Measurements from ENCODE around the gene SMOC1. TPM values are rescaled to one million over a fixed set of nuclear protein-coding genes. Genes with fewer than 3 reads are reported as not detected.

SMOC1 gene
- total RNA-seq, 1 donor from 2014 or later, result 10.9 TPM

DNA sequence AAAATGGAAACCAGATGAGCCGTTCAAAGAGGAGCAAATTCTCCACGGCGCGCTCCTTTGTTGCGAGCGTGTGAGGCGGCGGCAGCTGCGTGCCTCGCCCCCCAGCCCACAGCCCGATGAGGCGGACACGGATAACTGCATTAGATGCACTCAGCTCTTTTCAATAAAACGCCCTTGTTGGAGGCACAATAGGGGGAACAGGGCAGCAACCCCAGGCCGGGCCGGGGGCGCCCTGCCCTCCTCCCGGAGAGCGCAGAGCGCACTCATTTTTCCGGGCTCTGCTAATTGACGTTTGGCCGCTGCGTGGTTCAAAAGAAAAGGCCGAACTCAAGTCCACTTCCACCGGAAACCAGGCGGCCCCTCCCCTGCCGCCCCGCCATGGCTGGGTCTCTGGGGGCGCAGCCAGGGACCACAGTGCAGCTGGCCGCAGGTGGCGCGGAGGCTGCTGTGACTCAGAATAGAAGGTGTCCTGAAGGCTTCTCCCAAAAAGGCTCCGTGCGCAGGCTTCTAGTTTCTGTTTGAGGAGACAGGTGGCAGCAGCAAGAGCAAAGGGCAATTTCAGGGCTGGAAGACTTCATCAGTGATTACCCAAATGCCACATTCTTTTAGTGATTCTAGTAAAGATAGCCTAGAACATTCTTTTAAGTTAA is 29.0 kb upstream of the SMOC1 start:
- Mint-ChIP-seq H3K27me3 (no peaks in the 10 kb centered on the region), H3K9me3 (ENCODE audit: low read depth) (no peaks in the 10 kb centered on the region), H3K4me3 (ENCODE audit: low read depth) (no peak overlapping the region), H3K36me3 (ENCODE audit: insufficient read depth) (no peaks in the 10 kb centered on the region), H3K27ac (no peak overlapping the region), H3K4me1 (ENCODE audit: low read depth) (peaks cover 20% of the 10 kb centered on the region)
- DNase-seq (ENCODE audit: low spot score, unreplicated experiment), result no peak
- TF ChIP-seq, protein P1, sequence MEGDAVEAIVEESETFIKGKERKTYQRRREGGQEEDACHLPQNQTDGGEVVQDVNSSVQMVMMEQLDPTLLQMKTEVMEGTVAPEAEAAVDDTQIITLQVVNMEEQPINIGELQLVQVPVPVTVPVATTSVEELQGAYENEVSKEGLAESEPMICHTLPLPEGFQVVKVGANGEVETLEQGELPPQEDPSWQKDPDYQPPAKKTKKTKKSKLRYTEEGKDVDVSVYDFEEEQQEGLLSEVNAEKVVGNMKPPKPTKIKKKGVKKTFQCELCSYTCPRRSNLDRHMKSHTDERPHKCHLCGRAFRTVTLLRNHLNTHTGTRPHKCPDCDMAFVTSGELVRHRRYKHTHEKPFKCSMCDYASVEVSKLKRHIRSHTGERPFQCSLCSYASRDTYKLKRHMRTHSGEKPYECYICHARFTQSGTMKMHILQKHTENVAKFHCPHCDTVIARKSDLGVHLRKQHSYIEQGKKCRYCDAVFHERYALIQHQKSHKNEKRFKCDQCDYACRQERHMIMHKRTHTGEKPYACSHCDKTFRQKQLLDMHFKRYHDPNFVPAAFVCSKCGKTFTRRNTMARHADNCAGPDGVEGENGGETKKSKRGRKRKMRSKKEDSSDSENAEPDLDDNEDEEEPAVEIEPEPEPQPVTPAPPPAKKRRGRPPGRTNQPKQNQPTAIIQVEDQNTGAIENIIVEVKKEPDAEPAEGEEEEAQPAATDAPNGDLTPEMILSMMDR (IDR thresholded peaks at IDR 0.05; ENCODE audit: unreplicated experiment), result no peak

DNA sequence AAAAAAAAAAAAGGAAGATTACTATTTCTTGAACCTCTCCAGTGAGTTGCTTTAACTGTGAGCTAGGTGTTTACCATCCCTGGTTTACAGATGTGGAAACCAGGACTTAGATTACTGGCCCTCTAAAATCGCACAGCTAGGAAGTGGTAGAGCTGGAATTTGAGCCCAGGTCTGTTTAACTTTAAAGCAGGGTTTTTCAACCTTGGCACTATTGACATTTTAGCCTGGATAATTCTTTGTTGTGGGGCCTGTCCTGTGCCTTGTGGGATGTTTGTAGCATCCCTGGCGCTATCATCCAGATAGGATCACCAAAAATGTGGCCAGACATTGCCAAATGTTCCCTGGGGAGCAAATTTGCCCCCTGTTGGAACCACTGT is 28.5 kb upstream of the SMOC1 start:
- H3K27me3 Mint-ChIP-seq, result no peaks in the 10 kb centered on the region
- no peak overlapping the region for H3K4me3 Mint-ChIP-seq (ENCODE audit: low read depth)
- no peaks in the 10 kb centered on the region for H3K9me3 Mint-ChIP-seq (ENCODE audit: low read depth)

DNA sequence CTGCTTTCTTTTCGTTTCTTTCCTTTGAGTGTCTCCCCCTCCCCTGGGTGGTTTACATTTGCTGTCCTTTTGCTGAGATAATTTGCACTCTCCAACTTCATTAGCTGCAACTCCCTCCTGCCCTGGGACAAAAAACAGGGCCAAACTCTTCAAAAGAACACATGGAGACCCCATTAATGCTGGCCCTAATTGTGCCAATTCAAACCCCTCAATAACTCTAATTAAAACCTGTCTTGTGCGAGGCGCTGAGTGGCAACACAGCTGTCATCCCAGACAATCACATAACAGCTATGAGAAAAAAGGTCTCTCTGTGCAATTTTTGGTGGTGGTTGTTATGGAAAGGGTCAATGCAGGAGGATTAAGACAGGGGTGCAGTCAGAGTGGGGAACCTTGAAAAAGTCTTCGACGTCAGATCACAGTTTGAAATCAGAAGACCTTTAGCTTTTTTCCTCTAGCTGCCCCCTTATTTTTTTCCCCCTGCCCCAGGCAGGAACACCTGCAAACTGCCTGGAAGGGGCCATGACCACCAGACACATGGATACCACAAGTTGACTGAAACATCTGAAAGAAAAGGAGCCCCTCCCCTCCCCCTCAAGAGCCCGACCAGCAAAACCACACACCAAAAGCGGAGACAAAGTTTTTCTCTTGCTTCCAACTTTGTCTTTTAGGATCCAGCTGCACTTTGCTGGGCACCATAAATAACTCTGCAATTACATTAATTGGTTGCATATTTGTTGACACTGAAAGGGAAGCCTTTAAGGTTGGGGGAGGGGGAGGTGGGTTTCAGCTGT is 26.5 kb upstream of the SMOC1 start:
- Mint-ChIP-seq H3K4me1 (ENCODE audit: low read depth) (peaks cover 11% of the 10 kb centered on the region), H3K27ac (no peak overlapping the region), H3K27me3 (no peaks in the 10 kb centered on the region), H3K36me3 (ENCODE audit: insufficient read depth) (no peaks in the 10 kb centered on the region), H3K4me3 (ENCODE audit: low read depth) (no peak overlapping the region), H3K9me3 (ENCODE audit: low read depth) (no peaks in the 10 kb centered on the region)
- DNase-seq (ENCODE audit: low spot score, unreplicated experiment), result no peak
- TF ChIP-seq, protein P1 (IDR thresholded peaks at IDR 0.05; ENCODE audit: unreplicated experiment), result no peak

More for the DNA sequence above, 28.5 kb upstream of the SMOC1 start:
- H3K36me3 Mint-ChIP-seq (ENCODE audit: insufficient read depth), result no peaks in the 10 kb centered on the region
- TF ChIP-seq, protein P1 (IDR thresholded peaks at IDR 0.05; ENCODE audit: unreplicated experiment), result no peak
- no peak overlapping the region for H3K27ac Mint-ChIP-seq
- peaks cover 15% of the 10 kb centered on the region for H3K4me1 Mint-ChIP-seq (ENCODE audit: low read depth)
- no peak for DNase-seq (ENCODE audit: low spot score, unreplicated experiment)

DNA sequence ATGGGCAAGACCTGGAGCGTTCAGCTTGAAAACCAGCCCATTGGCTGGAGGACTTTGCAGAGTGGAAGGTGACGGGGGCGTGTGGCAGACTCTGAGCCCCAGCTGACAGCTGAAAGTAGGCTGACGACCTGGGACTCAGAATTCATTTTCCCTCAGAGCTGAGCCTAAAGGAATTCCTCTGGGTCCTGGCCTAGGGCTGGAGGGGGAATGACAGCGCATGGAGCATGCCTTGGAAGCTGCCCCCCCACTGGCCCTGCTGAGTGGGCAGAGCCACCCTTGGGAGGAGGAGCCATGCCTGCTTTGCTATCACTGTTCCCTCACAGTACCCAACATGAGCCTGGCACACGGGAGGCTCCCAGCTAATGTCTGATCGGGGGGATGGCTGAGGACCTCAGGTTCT is 25.4 kb upstream of the SMOC1 start:
- DNase-seq (ENCODE audit: low spot score, unreplicated experiment), result no peak
- H3K27me3 Mint-ChIP-seq, result peaks cover 2% of the 10 kb centered on the region
- H3K4me3 Mint-ChIP-seq (ENCODE audit: low read depth), result no peak overlapping the region
- H3K36me3 Mint-ChIP-seq (ENCODE audit: insufficient read depth), result no peaks in the 10 kb centered on the region
- peaks cover 5% of the 10 kb centered on the region for H3K4me1 Mint-ChIP-seq (ENCODE audit: low read depth)
- no peak overlapping the region for H3K27ac Mint-ChIP-seq
- TF ChIP-seq, protein P1 (IDR thresholded peaks at IDR 0.05; ENCODE audit: unreplicated experiment), result no peak
- no peaks in the 10 kb centered on the region for H3K9me3 Mint-ChIP-seq (ENCODE audit: low read depth)

DNA sequence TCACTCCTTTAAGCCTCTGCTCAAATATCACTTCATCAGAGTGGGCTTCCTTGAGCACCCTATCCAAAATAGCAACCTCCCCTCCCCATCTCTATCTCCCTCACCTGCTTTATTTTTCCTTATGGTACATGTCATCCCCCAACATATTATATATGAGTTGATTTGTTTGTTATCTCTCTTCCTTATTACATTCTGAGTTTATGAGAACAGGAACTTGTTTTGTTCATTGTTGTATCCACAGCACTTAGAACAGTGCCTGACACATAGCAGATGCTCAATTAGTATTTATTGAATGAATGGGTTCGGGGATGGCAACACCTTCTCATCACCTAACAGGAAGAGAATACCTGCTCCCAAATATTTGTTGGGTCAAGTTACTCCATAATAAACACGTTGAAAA is 24.6 kb upstream of the SMOC1 start:
- Mint-ChIP-seq H3K9me3 (ENCODE audit: low read depth) (no peaks in the 10 kb centered on the region), H3K4me1 (ENCODE audit: low read depth) (peaks cover under 1% of the 10 kb centered on the region), H3K27me3 (peaks cover 3% of the 10 kb centered on the region), H3K36me3 (ENCODE audit: insufficient read depth) (no peaks in the 10 kb centered on the region), H3K27ac (no peak overlapping the region), H3K4me3 (ENCODE audit: low read depth) (no peak overlapping the region)
- TF ChIP-seq, protein P1 (IDR thresholded peaks at IDR 0.05; ENCODE audit: unreplicated experiment), result no peak
- DNase-seq (ENCODE audit: low spot score, unreplicated experiment), result no peak

Data from progenitor cell of endocrine pancreas (in vitro differentiated cells).